GM19397 (cell line): ENCODE data around the gene CEP295NL.
A peak's percentile ranks its signal among the peaks of the same experiment; 100 is the strongest.

Experiments used
- ATAC-seq: cut with Tn5 transposase; IDR thresholded peaks from one replicate; pipeline ENCODE4 v1.9.1; 2021; ENCODE audit warnings: mild to moderate bottlenecking, moderate library complexity; ENCODE audit not compliant: unreplicated experiment

CEP295NL gene

DNA sequence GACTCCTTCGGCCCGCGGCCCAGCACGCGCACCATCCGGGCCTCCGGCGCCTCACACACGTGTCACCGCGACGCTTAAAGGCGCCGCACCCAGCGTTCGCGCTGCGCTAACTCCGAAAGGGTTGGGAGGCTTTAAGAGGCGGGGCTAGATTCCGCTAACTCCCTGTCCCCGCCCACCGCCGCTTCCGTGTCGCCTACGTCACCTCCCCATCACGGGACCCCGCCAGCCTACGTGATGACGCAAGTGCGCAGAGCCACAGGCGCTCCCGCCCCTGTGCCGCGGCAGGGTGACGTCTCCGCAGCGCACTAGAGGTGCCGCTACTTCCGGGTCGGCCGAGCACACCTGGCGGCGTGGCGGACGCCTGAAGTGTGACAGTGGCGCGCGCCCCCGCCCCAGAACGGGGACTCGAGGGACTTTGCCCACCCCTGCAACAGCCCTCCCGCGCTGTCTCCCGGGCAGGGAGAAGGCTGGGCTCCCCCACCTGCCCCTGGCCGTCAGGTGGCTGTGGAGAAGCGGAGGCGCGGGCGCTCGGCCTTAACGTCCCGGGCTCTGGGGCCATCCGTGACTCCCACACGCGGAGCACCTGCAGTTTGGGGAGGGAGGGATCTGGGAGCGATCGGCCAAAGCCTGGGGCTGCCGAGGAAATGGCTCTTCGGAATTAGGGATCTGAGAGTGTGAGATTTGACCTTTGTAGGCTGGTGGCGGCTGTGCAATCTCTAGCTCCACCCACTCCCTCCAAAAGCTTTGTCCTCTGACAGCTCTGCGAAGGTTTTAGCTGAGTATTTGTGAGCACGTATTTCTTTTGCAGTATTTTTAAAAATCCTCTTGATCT, 62.0 kb downstream of the CEP295NL start, which contains the start of gene USP36:
TSS of gene USP36 (minus strand) at position 35 of the 832 bp plus-strand sequence. CDS start 4,451 bp downstream, outside the sequence.
- peak; percentile 89 for ATAC-seq
